Body of pancreas (tissue), 4 donors: ENCODE measurements around the gene SLC6A13. TPM values are rescaled to one million over a fixed set of nuclear protein-coding genes. Genes with fewer than 3 reads are reported as not detected.

ENCODE experiments used
- ATAC-seq: fragments of 150-250 bp; one replicate; pipeline ENCODE4 v1.9.1; 2016
- DNase-seq, 4 donors: peaks; one replicate each; pipeline ENCODE4 v3.0.0-alpha.2; 2019
- H3K27ac ChIP-seq, 4 donors: fragments of 200-600 bp; sonication (generic); 1 replicate in 3 of 4; 2 replicates in 1 of 4; pipeline versions ENCODE4 v1.5.1 to v1.6.1; 2016 to 2019; ENCODE audit warnings: mild to moderate bottlenecking in 1 of 4, mixed read lengths in 1 of 4, moderate library complexity in 1 of 4
- H3K27me3 ChIP-seq, 2 donors: fragments of 200-600 bp; sonication (generic); one replicate each; pipeline ENCODE4 v1.6.0; 2016; ENCODE audit warnings: mild to moderate bottlenecking in 1 of 2
- H3K36me3 ChIP-seq, 2 donors: fragments of 200-600 bp; sonication (generic); replicated peaks in 1 of 2; 2 replicates each; pipeline ENCODE4 v1.5.1; 2016; ENCODE audit warnings: low read depth in 2 of 2; ENCODE audit not compliant: insufficient read depth in 1 of 2
- H3K4me1 ChIP-seq: fragments of 200-600 bp; sonication (generic); one replicate; pipeline ENCODE4 v1.6.0; 2016
- H3K4me3 ChIP-seq, 2 donors: fragments of 200-600 bp; sonication (generic); 1 replicate in 1 of 2; 2 replicates in 1 of 2; pipeline ENCODE4 v1.5.1; 2016 to 2019
- H3K9me3 ChIP-seq, 3 donors: fragments of 200-600 bp; sonication (generic); 1 replicate in 2 of 3; 2 replicates in 1 of 3; pipeline ENCODE4 v1.5.1; 2016
- CTCF ChIP-seq, 7 experiments: fragments of 450-650 bp in 4 of 7; fragments of 200-600 bp in 3 of 7; sonication (generic) in 3 of 7; IDR thresholded peaks; one replicate each; pipeline ENCODE4 v1.5.1; 2016 to 2019; ENCODE audit warnings: antibody characterized with exemption in 7 of 7
- POLR2A ChIP-seq, 3 donors: fragments of 450-650 bp; IDR thresholded peaks; one replicate each; pipeline ENCODE4 v1.6.1; 2016; ENCODE audit warnings: antibody characterized with exemption in 3 of 3, mild to moderate bottlenecking in 2 of 3
- WGBS, 2 donors: methylation state at CpG; one replicate each; pipeline ENCODE4 v1.1.5; 2017; 5-methylcytosine and 5-hydroxymethylcytosine counted together
- intact Hi-C: fragments of 100-400 bp; cut with DNase I; formaldehyde crosslinking; loops from one replicate; pipeline ENCODE4 v1.15.1; 2023
- total RNA-seq, 2 donors: library from RNA; depleted of rRNA; stranded (reverse); fragments of >200 nt; gene quantifications; one replicate each; pipeline ENCODE4 v1.1.0, GENCODE V29; 2016

SLC6A13 gene
- total RNA-seq, 2 donors from 2014 or later: not detected

- ATAC-seq (no peak), DNase-seq (no peak)
- H3K27me3 ChIP-seq: no peaks in the 10 kb centered on the region
- H3K27ac ChIP-seq: no peak overlapping the region
- no peaks in the 10 kb centered on the region for H3K9me3 ChIP-seq
- WGBS, 2 donors: 89 to 91% methylated on average over 9 of the region's 9 CpGs
- TF ChIP-seq POLR2A (IDR thresholded peaks at IDR 0.05) (no peak), CTCF (IDR thresholded peaks at IDR 0.05) (no peak)
- intact Hi-C loops: no loop called here
- no peak overlapping the region for H3K4me3 ChIP-seq
- no peaks in the 10 kb centered on the region for H3K36me3 ChIP-seq
- H3K4me1 ChIP-seq: no peaks in the 10 kb centered on the region
Observed at GRCh38 chr12:241266-241665, 21.4 kb downstream of the SLC6A13 start.

GRCh38 chr12:240566-240965, 22.1 kb downstream of the SLC6A13 start:
- H3K9me3 ChIP-seq: no peaks in the 10 kb centered on the region
- no peak for DNase-seq
- no peak for ATAC-seq
- intact Hi-C loops: no loop called here
- H3K27ac ChIP-seq: no peak overlapping the region
- TF ChIP-seq POLR2A (IDR thresholded peaks at IDR 0.05): no peak
- no peak for TF ChIP-seq CTCF (IDR thresholded peaks at IDR 0.05)
- no peaks in the 10 kb centered on the region for H3K27me3 ChIP-seq
- no peak overlapping the region for H3K4me3 ChIP-seq
- 75 to 78% methylated on average over 9 of the region's 9 CpGs for WGBS, 2 donors
- H3K36me3 ChIP-seq: no peaks in the 10 kb centered on the region
- H3K4me1 ChIP-seq: no peaks in the 10 kb centered on the region

GRCh38 chr12:238736-239398, 23.8 kb downstream of the SLC6A13 start:
- Histone ChIP-seq H3K27ac (no peak overlapping the region), H3K27me3 (no peaks in the 10 kb centered on the region), H3K36me3 (no peaks in the 10 kb centered on the region), H3K4me1 (no peaks in the 10 kb centered on the region), H3K4me3 (no peak overlapping the region), H3K9me3 (no peaks in the 10 kb centered on the region)
- DNase-seq: no peak
- WGBS, 2 donors: 64 to 70% methylated on average over 19 of the region's 19 CpGs
- intact Hi-C loops: no loop called here
- no peak for ATAC-seq
- TF ChIP-seq CTCF (IDR thresholded peaks at IDR 0.05) (no peak), POLR2A (IDR thresholded peaks at IDR 0.05) (no peak)

- Histone ChIP-seq H3K4me3 (no peak overlapping the region), H3K36me3 (no peaks in the 10 kb centered on the region), H3K9me3 (no peaks in the 10 kb centered on the region), H3K4me1 (no peaks in the 10 kb centered on the region), H3K27me3 (no peaks in the 10 kb centered on the region), H3K27ac (no peak overlapping the region)
- WGBS, 2 donors: 79 to 83% methylated on average over 9 of the region's 9 CpGs
- intact Hi-C loops: no loop called here
- TF ChIP-seq POLR2A (IDR thresholded peaks at IDR 0.05) (no peak), CTCF (IDR thresholded peaks at IDR 0.05) (no peak)
- DNase-seq (no peak), ATAC-seq (no peak)
Observed at GRCh38 chr12:238116-238515, 24.5 kb downstream of the SLC6A13 start.
